Suprapubic skin (tissue), 4 donors: ENCODE measurements around the gene ZFHX3. TPM values are rescaled to one million over a fixed set of nuclear protein-coding genes. Genes with fewer than 3 reads are reported as not detected.
A peak's percentile ranks its signal among the peaks of the same experiment; 100 is the strongest.

Experiments
- DNase-seq, 2 donors: peaks; one replicate each; pipeline ENCODE4 v3.0.0-alpha.2; 2019; ENCODE audit warnings: low spot score in 2 of 2
- H3K27ac ChIP-seq: fragments of 200-600 bp; sonication (generic); one replicate; pipeline ENCODE4 v1.5.1; 2019
- H3K27me3 ChIP-seq: fragments of 200-600 bp; sonication (generic); one replicate; pipeline ENCODE4 v1.5.1; 2019
- H3K36me3 ChIP-seq: fragments of 200-600 bp; sonication (generic); one replicate; pipeline ENCODE4 v1.5.1; 2019
- H3K4me1 ChIP-seq: fragments of 200-600 bp; sonication (generic); one replicate; pipeline ENCODE4 v1.5.1; 2019
- H3K4me3 ChIP-seq: fragments of 200-600 bp; sonication (generic); one replicate; pipeline ENCODE4 v1.5.1; 2019; ENCODE audit warnings: mild to moderate bottlenecking
- H3K9me3 ChIP-seq: fragments of 200-600 bp; sonication (generic); one replicate; pipeline ENCODE4 v1.5.1; 2019
- EP300 ChIP-seq: sonication (generic); formaldehyde crosslinking; IDR thresholded peaks from one replicate; pipeline ENCODE4 v1.6.1; 2017; ENCODE audit warnings: antibody characterized with exemption
- POLR2A ChIP-seq, 2 donors: fragments of 450-650 bp; IDR thresholded peaks; one replicate each; pipeline ENCODE4 v1.6.1; 2017; ENCODE audit warnings: antibody characterized with exemption in 2 of 2, mild to moderate bottlenecking in 2 of 2, moderate library complexity in 2 of 2
- POLR2AphosphoS5 ChIP-seq, 3 donors: sonication (generic); formaldehyde crosslinking; IDR thresholded peaks; one replicate each; pipeline ENCODE4 v1.6.1; 2017; ENCODE audit warnings: antibody characterized with exemption in 3 of 3
- WGBS: methylation state at CpG from one replicate; pipeline ENCODE4 v1.1.5; 2018; 5-methylcytosine and 5-hydroxymethylcytosine counted together
- total RNA-seq, 4 donors: library from RNA; depleted of rRNA; stranded (reverse); fragments of >200 nt; gene quantifications; one replicate each; pipeline ENCODE4 v1.1.0, GENCODE V29; 2016
- TF ChIP-seq, protein P1 (sequence below), 2 donors: fragments of 200-600 bp in 1 of 2; fragments of 450-650 bp in 1 of 2; sonication (generic) in 1 of 2; IDR thresholded peaks; one replicate each; pipeline ENCODE4 v1.5.1; 2016 to 2019; ENCODE audit warnings: antibody characterized with exemption in 2 of 2, mild to moderate bottlenecking in 1 of 2, moderate library complexity in 1 of 2

Gene ZFHX3
- total RNA-seq, 4 donors from 2014 or later, result 10.4 to 16.1 (median 12.8) TPM

DNA sequence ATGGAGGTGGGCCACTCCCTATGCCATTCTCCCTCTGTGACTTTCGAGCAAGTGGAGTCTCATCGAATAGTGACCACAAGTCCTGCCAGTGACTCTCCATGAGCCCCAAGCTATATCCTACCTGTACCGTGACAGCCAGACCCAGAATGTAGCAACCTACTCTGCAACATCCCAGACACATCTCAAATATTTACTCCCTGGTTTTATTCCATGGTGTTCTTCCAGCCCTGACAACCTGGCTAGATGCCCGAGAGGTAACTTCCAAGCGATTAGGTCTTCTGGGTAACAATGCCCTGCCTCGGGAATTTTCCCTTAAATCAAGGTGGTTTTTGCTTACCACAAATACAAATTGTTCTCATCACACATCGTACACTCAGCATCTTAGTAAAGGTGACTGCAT lies 211.7 kb downstream of the ZFHX3 start:
- Histone ChIP-seq H3K27me3 (no peaks in the 10 kb centered on the region), H3K27ac (no peak overlapping the region), H3K4me3 (no peak overlapping the region), H3K4me1 (peaks cover 4% of the 10 kb centered on the region), H3K36me3 (no peaks in the 10 kb centered on the region), H3K9me3 (no peaks in the 10 kb centered on the region)
- WGBS, result 91% methylated on average over 7 of the region's 7 CpGs
- TF ChIP-seq, protein P1, sequence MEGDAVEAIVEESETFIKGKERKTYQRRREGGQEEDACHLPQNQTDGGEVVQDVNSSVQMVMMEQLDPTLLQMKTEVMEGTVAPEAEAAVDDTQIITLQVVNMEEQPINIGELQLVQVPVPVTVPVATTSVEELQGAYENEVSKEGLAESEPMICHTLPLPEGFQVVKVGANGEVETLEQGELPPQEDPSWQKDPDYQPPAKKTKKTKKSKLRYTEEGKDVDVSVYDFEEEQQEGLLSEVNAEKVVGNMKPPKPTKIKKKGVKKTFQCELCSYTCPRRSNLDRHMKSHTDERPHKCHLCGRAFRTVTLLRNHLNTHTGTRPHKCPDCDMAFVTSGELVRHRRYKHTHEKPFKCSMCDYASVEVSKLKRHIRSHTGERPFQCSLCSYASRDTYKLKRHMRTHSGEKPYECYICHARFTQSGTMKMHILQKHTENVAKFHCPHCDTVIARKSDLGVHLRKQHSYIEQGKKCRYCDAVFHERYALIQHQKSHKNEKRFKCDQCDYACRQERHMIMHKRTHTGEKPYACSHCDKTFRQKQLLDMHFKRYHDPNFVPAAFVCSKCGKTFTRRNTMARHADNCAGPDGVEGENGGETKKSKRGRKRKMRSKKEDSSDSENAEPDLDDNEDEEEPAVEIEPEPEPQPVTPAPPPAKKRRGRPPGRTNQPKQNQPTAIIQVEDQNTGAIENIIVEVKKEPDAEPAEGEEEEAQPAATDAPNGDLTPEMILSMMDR (IDR thresholded peaks at IDR 0.05), result no peak
- no peak for TF ChIP-seq POLR2A (IDR thresholded peaks at IDR 0.05)
- TF ChIP-seq EP300, result no peak
- TF ChIP-seq POLR2AphosphoS5 (IDR thresholded peaks at IDR 0.05), result no peak
- DNase-seq, result no peak

DNA sequence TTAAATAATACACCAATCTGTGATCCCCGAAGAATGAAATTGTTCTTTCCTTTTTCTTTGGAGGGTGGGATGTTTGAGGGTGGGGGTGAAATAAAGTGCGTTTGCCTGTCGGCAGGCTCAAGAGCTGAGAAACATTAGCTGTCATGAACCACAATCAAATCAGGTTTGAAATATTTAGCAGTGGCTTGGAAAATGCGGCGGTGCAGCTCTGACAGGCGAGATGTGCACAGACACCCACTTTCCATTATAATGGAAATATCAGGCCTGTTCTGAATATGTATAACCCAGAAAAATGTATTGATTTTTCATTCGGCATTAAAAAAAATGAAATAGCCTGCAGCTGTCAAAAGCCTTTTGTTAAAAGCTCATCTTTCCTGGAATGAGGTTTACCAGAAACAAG lies 212.8 kb downstream of the ZFHX3 start:
- peaks cover 4% of the 10 kb centered on the region for H3K4me1 ChIP-seq
- H3K9me3 ChIP-seq, result no peaks in the 10 kb centered on the region
- H3K4me3 ChIP-seq, result no peak overlapping the region
- 93% methylated on average over 7 of the region's 7 CpGs for WGBS
- no peaks in the 10 kb centered on the region for H3K36me3 ChIP-seq
- DNase-seq, result no peak
- TF ChIP-seq POLR2A (IDR thresholded peaks at IDR 0.05) (no peak), POLR2AphosphoS5 (IDR thresholded peaks at IDR 0.05) (no peak), EP300 (no peak)
- TF ChIP-seq, protein P1 (IDR thresholded peaks at IDR 0.05), result no peak
- no peaks in the 10 kb centered on the region for H3K27me3 ChIP-seq
- H3K27ac ChIP-seq, result no peak overlapping the region

DNA sequence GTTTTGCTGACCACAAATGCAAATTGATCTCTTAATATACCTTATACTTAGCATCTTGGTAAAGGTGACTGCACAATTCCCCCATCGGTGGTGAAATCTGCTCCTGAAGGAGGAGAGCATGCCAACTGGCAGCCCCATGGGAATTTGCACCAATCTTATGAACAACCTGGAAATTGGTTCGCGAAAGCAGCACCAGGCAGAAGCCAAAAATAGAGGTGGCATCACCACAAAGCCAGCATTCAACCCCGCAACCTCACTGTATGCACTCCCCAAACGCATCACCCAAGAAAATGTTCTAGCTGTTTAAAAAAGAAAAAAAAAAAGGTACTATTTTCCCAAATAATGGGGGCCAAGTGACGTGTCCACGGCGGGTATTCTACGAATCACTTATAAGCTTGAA lies 213.4 kb downstream of the ZFHX3 start:
- Histone ChIP-seq H3K9me3 (no peaks in the 10 kb centered on the region), H3K36me3 (peaks cover 4% of the 10 kb centered on the region), H3K27ac (no peak overlapping the region), H3K27me3 (no peaks in the 10 kb centered on the region), H3K4me3 (no peak overlapping the region), H3K4me1 (peaks cover 4% of the 10 kb centered on the region)
- 95% methylated on average over 9 of the region's 9 CpGs for WGBS
- DNase-seq, result no peak
- TF ChIP-seq, protein P1 (IDR thresholded peaks at IDR 0.05), result no peak
- no peak for TF ChIP-seq POLR2A (IDR thresholded peaks at IDR 0.05)
- no peak for TF ChIP-seq EP300
- TF ChIP-seq POLR2AphosphoS5 (IDR thresholded peaks at IDR 0.05), result no peak

DNA sequence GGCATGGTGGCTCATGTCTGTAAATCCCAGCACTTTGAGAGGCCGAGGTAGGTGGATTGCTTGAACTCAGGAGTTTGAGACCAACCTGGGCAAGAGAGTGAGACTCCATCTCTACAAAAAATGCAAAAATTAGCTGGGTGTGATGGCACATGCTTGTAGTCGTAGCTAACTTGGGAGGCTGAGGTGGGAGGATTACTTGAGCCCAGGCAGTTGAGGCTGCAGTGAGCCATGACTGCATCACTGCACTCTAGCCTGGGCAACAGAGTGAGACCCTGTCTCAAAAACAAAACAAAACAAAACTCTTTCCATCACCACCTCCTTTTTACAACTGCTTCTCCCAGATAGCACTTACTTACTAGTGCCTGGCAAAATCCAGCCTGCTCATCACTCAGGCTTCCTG lies 214.0 kb downstream of the ZFHX3 start:
- H3K27ac ChIP-seq, result no peak overlapping the region
- DNase-seq, result no peak
- H3K9me3 ChIP-seq, result no peaks in the 10 kb centered on the region
- no peak overlapping the region for H3K4me3 ChIP-seq
- WGBS, result 89% methylated on average over 2 of the region's 2 CpGs
- TF ChIP-seq, protein P1 (IDR thresholded peaks at IDR 0.05), result no peak
- TF ChIP-seq EP300 (no peak), POLR2AphosphoS5 (IDR thresholded peaks at IDR 0.05) (no peak), POLR2A (IDR thresholded peaks at IDR 0.05) (no peak)
- peaks cover 9% of the 10 kb centered on the region for H3K36me3 ChIP-seq
- no peaks in the 10 kb centered on the region for H3K27me3 ChIP-seq
- peaks cover 4% of the 10 kb centered on the region for H3K4me1 ChIP-seq

DNA sequence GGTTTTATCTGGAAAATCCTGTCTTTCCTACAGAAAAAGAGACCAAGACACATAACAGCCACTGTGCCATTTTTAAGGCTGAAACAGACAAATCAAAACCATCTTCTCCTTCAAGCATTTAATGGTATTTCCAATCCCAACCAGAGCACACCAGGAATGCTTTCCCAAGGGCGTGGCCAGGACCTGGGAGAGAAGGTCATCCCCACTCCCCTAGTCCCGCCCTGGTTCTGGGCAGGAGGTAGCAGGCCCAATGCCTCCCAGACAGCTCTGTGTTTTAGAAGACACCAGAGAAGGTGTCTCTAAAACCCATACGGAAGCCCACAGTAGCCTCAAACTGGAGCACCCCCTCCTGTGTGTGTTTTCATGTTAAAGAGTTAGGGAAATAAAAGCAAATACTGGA lies 214.4 kb downstream of the ZFHX3 start:
- Histone ChIP-seq H3K36me3 (peaks cover 13% of the 10 kb centered on the region), H3K4me1 (peaks cover 4% of the 10 kb centered on the region), H3K9me3 (no peaks in the 10 kb centered on the region), H3K27ac (no peak overlapping the region), H3K4me3 (no peak overlapping the region), H3K27me3 (no peaks in the 10 kb centered on the region)
- TF ChIP-seq EP300, result no peak
- no peak for DNase-seq
- WGBS, result 90% methylated on average over 3 of the region's 3 CpGs

DNA sequence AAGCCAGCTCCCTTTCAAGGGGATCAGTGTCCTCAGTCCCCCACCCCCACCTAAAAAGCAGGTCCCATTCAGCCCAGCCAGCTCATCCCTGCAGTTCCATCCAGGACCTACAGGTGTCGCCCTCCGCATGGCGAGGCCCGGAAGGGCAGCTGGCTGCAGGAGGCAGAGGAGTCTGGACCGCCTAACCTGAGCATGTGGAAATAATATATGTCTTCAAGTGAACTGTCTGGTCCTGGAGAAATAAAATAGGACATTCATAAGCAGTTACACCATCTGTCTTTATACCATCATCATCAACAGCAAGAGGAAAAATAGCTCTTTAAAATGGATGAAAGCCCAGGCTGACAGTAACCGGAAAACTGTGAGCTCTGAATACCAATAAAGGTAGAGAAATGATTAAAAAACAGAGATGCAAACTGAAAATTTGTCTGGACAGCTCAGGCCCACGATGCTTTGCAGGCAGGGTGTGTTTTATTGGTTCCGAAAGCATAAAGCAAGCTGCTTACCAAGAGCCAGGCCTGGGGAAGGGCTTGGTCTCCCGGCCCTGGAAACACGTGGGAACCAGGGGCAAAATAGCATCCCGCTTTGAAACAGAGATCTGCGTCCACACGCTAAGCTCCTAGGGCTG lies 215.2 kb downstream of the ZFHX3 start:
- H3K27me3 ChIP-seq, result no peaks in the 10 kb centered on the region
- peak; percentile 88 to 91 for DNase-seq
- no peak overlapping the region for H3K4me3 ChIP-seq
- no peak for TF ChIP-seq POLR2A (IDR thresholded peaks at IDR 0.05)
- TF ChIP-seq, protein P1 (IDR thresholded peaks at IDR 0.05), result peak; percentile 95 to 97
- H3K27ac ChIP-seq, result no peak overlapping the region
- peaks cover 15% of the 10 kb centered on the region for H3K36me3 ChIP-seq
- WGBS, result 48% methylated on average over 13 of the region's 13 CpGs
- H3K4me1 ChIP-seq, result peaks cover 4% of the 10 kb centered on the region
- no peaks in the 10 kb centered on the region for H3K9me3 ChIP-seq
